Astrocyte of the spinal cord (primary cell): Measurements from ENCODE around the gene BAX.

ENCODE experiments used
- DNase-seq: peaks from one replicate; pipeline ENCODE4 v3.0.0; 2011; ENCODE audit warnings: low read depth, low spot score
- H3K4me3 ChIP-seq: 2 replicates; pipeline ENCODE4 v1.5.1; 2011; ENCODE audit warnings: low read depth, mild to moderate bottlenecking, low read length, moderate library complexity
- CTCF ChIP-seq: IDR thresholded peaks from 2 replicates; pipeline ENCODE4 v1.5.1; 2012; ENCODE audit warnings: low read depth, mild to moderate bottlenecking, low read length, inconsistent platforms
- in situ Hi-C: cut with HindIII; loops from 2 replicates; pipeline ENCODE4 v1.10.0; 2017; ENCODE audit warnings: low sequenced_read_pairs

Gene BAX

GRCh38 chr19:48945415-48945814 lies 9.3 kb upstream of the BAX start:
- no peak overlapping the region for H3K4me3 ChIP-seq
- no peak for DNase-seq
- no peak for TF ChIP-seq CTCF
- in situ Hi-C loops = no loop called here

GRCh38 chr19:48945817-48946216 lies 8.9 kb upstream of the BAX start:
- in situ Hi-C loops = no loop called here
- no peak for DNase-seq
- TF ChIP-seq CTCF = no peak
- no peak overlapping the region for H3K4me3 ChIP-seq

- no peak for TF ChIP-seq CTCF
- in situ Hi-C loops = no loop called here
- DNase-seq = no peak
- H3K4me3 ChIP-seq = no peak overlapping the region
Measured at GRCh38 chr19:48946463-48947257, 8.0 kb upstream of the BAX start.

GRCh38 chr19:48947258-48947542 lies 7.5 kb upstream of the BAX start:
- in situ Hi-C loops = no loop called here
- DNase-seq = no peak
- no peak for TF ChIP-seq CTCF
- H3K4me3 ChIP-seq = no peak overlapping the region

- TF ChIP-seq CTCF = no peak
Measured at GRCh38 chr19:48950159-48950558, 4.5 kb upstream of the BAX start.

GRCh38 chr19:48950830-48951519 lies 3.7 kb upstream of the BAX start:
- TF ChIP-seq CTCF = no peak
- DNase-seq = no peak
- in situ Hi-C loops = no loop called here
- H3K4me3 ChIP-seq = no peak overlapping the region

More at GRCh38 chr19:48950159-48950558, 4.5 kb upstream of the BAX start:
- in situ Hi-C loops = no loop called here
- no peak overlapping the region for H3K4me3 ChIP-seq
- DNase-seq = no peak
